Right lobe of liver (tissue), 4 donors: ENCODE results near the gene CDIP1.

Experiments
- POLR2A ChIP-seq: fragments of 450-650 bp; IDR thresholded peaks from one replicate; pipeline ENCODE4 v1.6.1; 2017; ENCODE audit warnings: antibody characterized with exemption, mild to moderate bottlenecking
- TF ChIP-seq, protein P1 (sequence below), 4 donors: fragments of 200-600 bp in 3 of 4; fragments of 450-650 bp in 1 of 4; IDR thresholded peaks; one replicate each; pipeline versions ENCODE4 v1.5.1 to v1.8.0; 2016 to 2022; ENCODE audit warnings: antibody characterized with exemption in 4 of 4, mild to moderate bottlenecking in 2 of 4
- donor health status: DM: no; HTN: no; CAD: no.
- donor health status: DM: no; HTN: no; CAD: no.
- donor health status: DM: no; HTN: yes; CAD: no.

DNA sequence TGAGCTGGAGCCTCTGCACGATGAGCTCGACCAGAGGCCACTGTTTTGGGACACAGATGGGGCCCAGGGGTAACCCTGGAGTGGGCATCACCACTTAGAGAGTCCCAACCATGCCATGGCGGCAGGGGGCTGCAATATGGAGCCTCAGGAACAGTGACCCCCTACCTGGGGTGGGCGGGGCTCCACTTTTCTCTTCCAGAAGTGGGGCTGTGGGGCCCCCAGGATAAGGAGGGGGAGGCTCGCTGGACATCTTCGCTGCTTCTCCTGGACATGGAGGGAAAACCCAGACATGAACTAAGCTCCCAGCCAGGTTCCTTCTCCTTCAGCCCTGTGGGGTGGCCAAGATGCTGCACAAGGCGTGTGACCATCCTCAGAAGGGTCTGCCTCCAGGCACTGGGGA is 24.7 kb downstream of the CDIP1 start:
- TF ChIP-seq POLR2A, result no peak
- TF ChIP-seq, protein P1, sequence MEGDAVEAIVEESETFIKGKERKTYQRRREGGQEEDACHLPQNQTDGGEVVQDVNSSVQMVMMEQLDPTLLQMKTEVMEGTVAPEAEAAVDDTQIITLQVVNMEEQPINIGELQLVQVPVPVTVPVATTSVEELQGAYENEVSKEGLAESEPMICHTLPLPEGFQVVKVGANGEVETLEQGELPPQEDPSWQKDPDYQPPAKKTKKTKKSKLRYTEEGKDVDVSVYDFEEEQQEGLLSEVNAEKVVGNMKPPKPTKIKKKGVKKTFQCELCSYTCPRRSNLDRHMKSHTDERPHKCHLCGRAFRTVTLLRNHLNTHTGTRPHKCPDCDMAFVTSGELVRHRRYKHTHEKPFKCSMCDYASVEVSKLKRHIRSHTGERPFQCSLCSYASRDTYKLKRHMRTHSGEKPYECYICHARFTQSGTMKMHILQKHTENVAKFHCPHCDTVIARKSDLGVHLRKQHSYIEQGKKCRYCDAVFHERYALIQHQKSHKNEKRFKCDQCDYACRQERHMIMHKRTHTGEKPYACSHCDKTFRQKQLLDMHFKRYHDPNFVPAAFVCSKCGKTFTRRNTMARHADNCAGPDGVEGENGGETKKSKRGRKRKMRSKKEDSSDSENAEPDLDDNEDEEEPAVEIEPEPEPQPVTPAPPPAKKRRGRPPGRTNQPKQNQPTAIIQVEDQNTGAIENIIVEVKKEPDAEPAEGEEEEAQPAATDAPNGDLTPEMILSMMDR (IDR thresholded peaks at IDR 0.05), result no peak
